Fibroblast of skin of left quadriceps (primary cell): Measurements from ENCODE around the gene C1orf87.
A peak's percentile ranks its signal among the peaks of the same experiment; 100 is the strongest.
"Not testable (repeated sequence)": the region's sequence is repeated elsewhere in the genome, so short reads cannot be mapped to it uniquely, and the experiment has no call there.

Experiments
- DNase-seq, 2 experiments: peaks; one replicate each; pipeline ENCODE4 v3.0.0-alpha.2; 2013; ENCODE audit warnings: low read depth in 2 of 2

C1orf87 gene

GRCh38 chr1:59994302-59995198, 79.0 kb downstream of the C1orf87 start:
- DNase-seq: peak; percentile 99

GRCh38 chr1:59992040-59992820, 81.3 kb downstream of the C1orf87 start:
- DNase-seq: no peak

DNA sequence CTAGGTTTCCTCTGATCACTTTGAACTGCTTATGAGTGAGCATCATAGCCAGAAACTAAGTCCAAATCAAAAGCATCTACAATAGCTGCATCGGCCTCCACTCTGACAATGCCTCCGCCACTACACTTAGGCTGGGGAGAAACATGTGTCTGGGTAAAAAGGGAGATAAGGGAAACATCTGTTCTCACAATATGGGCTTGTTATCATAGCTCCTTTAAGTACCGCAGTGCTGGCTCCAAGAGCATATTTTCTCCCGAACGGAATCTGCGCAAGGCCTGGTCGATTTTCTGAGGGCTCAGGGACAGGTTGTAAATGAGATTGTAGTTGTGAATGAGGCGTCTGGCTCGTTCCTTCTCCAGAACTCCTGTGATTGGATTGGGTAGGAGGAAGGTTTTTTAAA, 83.1 kb downstream of the C1orf87 start:
- DNase-seq: no peak

GRCh38 chr1:59986516-59987310, 86.9 kb downstream of the C1orf87 start:
- no peak for DNase-seq

- no peak for DNase-seq
These were observed 87.6 kb downstream of the C1orf87 start for GRCh38 chr1:59985911-59986515.

DNA sequence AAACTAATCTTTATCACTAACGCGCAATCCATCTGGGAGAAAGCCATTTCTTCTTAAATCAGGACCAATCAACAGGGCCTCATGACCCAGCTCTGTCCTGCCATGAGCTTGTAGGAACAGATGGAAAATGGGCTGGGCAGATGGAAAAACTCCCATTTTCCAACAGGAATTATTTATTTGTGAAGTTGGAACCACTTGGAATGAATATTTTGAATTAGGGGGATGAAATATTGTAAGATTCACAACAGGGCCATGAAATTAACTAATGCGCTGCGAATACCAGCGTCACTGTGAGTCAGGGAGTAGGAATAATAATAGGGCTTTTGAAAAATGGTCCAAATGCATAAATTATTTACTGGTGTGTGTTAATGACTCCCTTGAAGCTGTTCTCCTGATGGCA, 93.9 kb downstream of the C1orf87 start:
- DNase-seq: no peak

DNA sequence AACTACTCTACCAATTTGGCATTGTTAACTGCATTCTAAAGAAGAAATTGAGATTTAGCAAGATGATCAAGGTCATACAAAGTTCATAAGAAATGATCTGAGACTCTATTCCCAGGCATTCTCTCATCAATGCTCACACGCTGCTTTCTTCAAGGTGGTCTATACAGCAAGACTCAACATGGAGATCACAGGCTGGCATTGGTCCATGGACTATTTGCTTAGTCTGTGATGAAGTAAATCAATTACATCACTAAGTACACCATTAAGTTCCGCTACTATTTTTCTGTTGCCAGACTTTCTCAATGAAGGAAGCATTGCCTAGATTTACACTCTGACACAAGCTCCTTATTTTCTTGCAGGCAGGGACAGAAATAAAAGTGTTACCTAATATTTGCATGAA, 95.1 kb downstream of the C1orf87 start:
- DNase-seq: no peak

DNA sequence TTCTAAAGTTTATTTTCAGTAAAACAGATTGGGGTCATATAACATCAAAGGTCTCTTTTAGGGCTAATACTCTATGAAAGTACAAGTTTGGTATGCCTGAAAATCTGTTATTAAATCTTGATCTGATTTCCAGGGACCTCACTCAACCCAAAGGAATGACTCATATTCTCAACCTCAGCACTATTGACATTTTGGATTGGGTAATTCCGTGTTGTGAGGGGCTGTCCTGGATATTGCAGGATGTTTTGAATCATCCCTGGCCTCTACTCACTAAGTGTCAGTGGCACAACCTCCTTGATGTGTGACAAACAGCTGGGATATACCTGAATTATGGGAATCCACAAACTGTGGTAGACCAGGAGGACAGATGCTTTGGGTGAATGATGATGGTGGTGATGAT, 95.5 kb downstream of the C1orf87 start:
- no peak for DNase-seq

- DNase-seq: no peak
These were observed 96.5 kb downstream of the C1orf87 start for GRCh38 chr1:59977075-59977410.

- DNase-seq: peak in 1 of 2 experiments; percentile 34
These were observed 97.1 kb downstream of the C1orf87 start for GRCh38 chr1:59976194-59977074.

GRCh38 chr1:59973719-59974118, 99.9 kb downstream of the C1orf87 start:
- DNase-seq: no peak

- DNase-seq: peak in 1 of 2 experiments; percentile 28
These were observed 101.2 kb downstream of the C1orf87 start for GRCh38 chr1:59972216-59972927.

DNA sequence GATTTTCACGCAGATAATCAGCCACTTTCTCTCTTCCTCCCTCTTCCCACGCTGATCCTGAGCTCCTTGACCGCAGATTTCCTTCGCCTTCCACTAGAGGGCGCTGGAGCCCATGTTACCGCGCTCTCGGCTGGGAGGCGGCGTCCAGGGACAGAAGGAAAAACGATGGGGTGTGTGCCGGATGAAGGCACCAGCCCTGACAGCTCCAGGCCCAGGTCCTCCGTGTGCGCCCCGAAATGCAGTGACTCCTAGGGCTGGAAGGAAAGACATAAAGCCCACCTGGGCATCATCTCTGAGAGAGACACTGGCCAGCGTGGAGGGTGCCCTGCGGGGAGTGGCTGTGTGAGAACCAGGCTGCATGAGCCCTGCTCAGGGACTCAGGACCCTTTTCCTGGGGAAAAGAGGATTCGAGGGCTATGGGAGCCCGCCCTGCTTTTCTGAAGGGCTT, 102.1 kb downstream of the C1orf87 start:
- no peak for DNase-seq

- DNase-seq: not testable (repeated sequence)
These were observed 103.9 kb downstream of the C1orf87 start for GRCh38 chr1:59969542-59970175.

GRCh38 chr1:59968746-59969145, 104.8 kb downstream of the C1orf87 start:
- not testable (repeated sequence) for DNase-seq

DNA sequence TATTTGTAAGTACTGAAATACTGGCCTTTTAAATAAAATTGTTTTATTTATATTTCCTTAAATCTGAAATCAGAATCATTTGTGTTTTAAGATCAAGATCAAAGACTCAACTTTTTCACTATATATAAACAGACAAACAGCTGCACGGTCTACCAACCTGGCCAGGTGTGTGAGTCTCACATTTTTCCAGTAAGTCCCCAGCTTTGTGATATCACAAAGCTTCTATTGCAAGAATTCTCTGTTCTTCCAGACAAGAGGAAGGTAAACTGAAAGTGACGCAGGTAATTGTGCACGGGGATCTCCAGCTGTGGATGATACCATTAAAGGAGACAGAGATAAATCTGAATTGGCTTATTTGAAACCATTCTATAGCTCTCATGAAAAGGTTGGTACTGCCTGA, 105.8 kb downstream of the C1orf87 start:
- DNase-seq: no peak

DNA sequence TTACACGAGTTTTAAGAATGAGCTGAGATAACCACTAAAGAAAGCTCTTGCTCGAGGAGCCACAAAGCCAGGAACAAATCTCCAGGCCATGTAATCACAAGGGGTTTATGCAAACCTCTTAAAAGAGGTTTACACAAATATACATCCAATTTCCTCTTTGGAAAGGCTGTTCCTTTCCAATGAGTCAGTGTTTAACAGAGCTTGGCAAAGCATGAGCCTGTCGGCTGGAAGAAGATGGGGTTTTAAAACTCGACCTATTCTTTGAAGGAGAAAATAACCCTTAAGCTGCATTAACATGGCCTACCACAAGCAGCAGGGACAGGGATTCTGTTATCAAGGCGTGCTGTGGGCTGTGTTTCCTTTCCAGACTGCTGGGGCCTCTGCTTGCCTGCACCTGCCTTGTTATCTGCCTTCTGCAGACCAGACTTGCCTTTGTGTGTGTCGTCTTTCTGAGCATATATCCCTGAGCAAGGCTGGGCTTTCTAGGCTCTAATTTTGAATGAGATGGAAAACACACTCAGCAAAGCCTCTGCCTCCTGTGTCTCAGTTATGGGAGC, 106.4 kb downstream of the C1orf87 start:
- DNase-seq: peak; percentile 34 to 37

DNA sequence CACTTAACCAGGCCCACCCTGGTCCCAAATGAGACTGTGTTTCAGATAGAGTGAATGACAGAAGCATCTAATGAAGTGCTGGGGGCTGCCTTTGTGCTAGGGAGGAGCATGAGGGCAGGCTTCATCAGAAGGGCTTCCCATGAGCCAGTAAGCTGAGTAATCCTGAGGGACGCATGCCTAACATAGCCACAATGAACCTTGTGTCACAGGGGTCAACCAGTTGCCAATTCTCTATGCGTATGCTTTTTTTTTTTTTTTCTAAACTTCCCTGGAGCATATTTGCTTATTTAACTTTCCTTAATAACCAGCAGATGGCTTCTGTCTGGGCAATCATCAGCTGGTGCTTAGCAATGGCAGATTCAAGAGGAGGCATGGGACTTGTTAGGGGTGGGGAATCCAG, 121.5 kb downstream of the C1orf87 start:
- DNase-seq: no peak

DNA sequence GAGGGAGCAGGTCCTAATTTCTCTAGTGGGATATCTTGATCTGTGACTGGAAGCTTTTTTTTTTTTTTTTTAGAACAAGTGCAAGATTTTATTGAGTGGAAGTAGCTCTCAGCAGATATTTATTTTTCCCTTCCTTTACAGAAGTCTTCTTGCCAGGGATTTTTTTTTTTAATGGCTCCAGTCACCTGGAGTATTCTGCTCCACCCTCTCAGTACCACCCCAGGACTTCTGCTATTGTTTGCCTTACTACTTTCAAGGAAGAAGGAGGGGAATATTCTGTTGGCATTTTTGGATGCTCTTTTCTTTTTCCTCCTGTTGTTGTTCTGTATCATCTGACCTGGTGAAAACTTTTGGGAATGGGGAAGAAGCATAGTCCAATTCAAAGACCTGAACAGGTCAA, 123.9 kb downstream of the C1orf87 start:
- DNase-seq: no peak
